WTC11 (cell line): Measurements from ENCODE around the gene ATCAY.

Experiments
- CREM ChIP-seq: sonication (generic); formaldehyde crosslinking; IDR thresholded peaks from 2 replicates; pipeline ENCODE4 v1.8.1; 2022; ENCODE audit warnings: mild to moderate bottlenecking, missing genetic modification reagents, moderate library complexity
- E2F4 ChIP-seq: sonication (generic); formaldehyde crosslinking; IDR thresholded peaks from 2 replicates; pipeline ENCODE4 v1.8.1; 2022; ENCODE audit warnings: low read depth, mild to moderate bottlenecking, moderate library complexity, missing genetic modification reagents, borderline replicate concordance
- E2F5 ChIP-seq: sonication (generic); formaldehyde crosslinking; IDR thresholded peaks from 2 replicates; pipeline ENCODE4 v1.8.1; 2022; ENCODE audit warnings: mild to moderate bottlenecking, moderate library complexity, missing genetic modification reagents
- ESRRA ChIP-seq: sonication (generic); formaldehyde crosslinking; IDR thresholded peaks from 2 replicates; pipeline ENCODE4 v1.8.1; 2022; ENCODE audit warnings: mild to moderate bottlenecking, missing genetic modification reagents, borderline replicate concordance
- FOXK1 ChIP-seq: sonication (generic); formaldehyde crosslinking; IDR thresholded peaks from 2 replicates; pipeline ENCODE4 v1.8.0; 2022; ENCODE audit warnings: mild to moderate bottlenecking, moderate library complexity, missing genetic modification reagents
- IRF2 ChIP-seq: sonication (generic); formaldehyde crosslinking; IDR thresholded peaks from 2 replicates; pipeline ENCODE4 v1.8.0; 2022; ENCODE audit warnings: low read depth, missing genetic modification reagents, borderline replicate concordance
- JUN ChIP-seq: sonication (generic); formaldehyde crosslinking; IDR thresholded peaks from 2 replicates; pipeline ENCODE4 v1.8.0; 2023; ENCODE audit warnings: mild to moderate bottlenecking, missing genetic modification reagents
- NFE2L1 ChIP-seq: sonication (generic); formaldehyde crosslinking; IDR thresholded peaks from 2 replicates; pipeline ENCODE4 v1.8.1; 2023; ENCODE audit warnings: missing genetic modification reagents
- TF ChIP-seq, protein P1 (sequence below): fragments of 200-600 bp; IDR thresholded peaks from 2 replicates; pipeline ENCODE4 v1.8.0; 2022; ENCODE audit warnings: antibody characterized with exemption
- TF ChIP-seq, protein P2 (sequence below): sonication (generic); formaldehyde crosslinking; IDR thresholded peaks from 2 replicates; pipeline ENCODE4 v1.8.0; 2022; ENCODE audit warnings: mild to moderate bottlenecking, missing genetic modification reagents
- TF ChIP-seq, protein P3 (sequence below): sonication (generic); formaldehyde crosslinking; IDR thresholded peaks from 2 replicates; pipeline ENCODE4 v1.8.1; 2023; ENCODE audit warnings: mild to moderate bottlenecking, missing genetic modification reagents, moderate library complexity
- TF ChIP-seq, protein P4 (sequence below): sonication (generic); formaldehyde crosslinking; IDR thresholded peaks from 2 replicates; pipeline ENCODE4 v1.8.0; 2022; ENCODE audit warnings: mild to moderate bottlenecking, missing genetic modification reagents
- TF ChIP-seq, protein P5 (sequence below): sonication (generic); formaldehyde crosslinking; IDR thresholded peaks from 2 replicates; pipeline ENCODE4 v1.8.1; 2022; ENCODE audit warnings: mild to moderate bottlenecking, missing genetic modification reagents, moderate library complexity, borderline replicate concordance

DNA sequence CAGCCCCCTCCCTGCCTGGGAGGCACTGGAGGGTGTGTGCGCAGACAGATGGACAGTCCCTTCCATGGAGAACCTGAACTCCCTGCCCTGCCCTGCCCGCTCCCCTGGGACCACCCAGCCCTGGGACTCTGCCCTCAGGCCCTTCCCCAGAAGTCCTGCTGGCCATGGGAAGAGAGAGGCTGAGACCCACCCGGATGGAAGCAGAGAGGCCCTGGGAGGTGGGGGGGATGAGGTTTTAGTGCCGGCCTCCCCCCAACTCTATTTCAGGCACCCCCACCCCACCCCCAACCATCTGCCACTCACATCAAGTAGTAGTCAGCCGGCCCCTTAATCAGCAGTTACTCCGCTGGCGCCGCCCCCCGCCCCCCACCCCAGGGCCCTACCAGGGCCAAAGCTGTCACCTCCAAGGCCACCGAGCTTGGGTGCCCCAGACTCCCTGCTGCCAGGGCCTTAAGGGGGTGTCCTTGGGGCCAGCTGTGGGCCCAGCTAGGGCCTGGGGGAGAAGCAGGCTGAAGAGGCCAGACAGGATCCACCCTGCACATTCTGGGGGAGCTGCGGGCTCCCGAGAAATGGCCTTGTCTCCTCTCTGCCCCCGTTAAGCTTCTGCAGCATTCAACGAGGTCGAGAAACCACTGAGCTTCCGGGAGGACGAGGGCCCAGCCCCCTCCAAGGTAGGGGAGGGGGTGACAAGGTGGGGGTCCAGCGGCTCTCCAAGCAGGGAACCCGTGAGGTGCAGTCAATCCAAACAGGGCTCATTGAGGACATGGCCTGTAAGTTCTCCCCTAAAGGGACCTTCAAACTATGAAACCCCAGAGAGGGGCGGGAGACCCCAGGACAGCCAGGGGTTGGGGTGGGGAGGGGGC is 69.7 kb downstream of the ATCAY start:
- TF ChIP-seq ESRRA (CRISPR knock-in tag), result no peak
- no peak for TF ChIP-seq JUN (CRISPR knock-in tag)
- no peak for TF ChIP-seq FOXK1 (CRISPR knock-in tag)
- TF ChIP-seq, protein P1, sequence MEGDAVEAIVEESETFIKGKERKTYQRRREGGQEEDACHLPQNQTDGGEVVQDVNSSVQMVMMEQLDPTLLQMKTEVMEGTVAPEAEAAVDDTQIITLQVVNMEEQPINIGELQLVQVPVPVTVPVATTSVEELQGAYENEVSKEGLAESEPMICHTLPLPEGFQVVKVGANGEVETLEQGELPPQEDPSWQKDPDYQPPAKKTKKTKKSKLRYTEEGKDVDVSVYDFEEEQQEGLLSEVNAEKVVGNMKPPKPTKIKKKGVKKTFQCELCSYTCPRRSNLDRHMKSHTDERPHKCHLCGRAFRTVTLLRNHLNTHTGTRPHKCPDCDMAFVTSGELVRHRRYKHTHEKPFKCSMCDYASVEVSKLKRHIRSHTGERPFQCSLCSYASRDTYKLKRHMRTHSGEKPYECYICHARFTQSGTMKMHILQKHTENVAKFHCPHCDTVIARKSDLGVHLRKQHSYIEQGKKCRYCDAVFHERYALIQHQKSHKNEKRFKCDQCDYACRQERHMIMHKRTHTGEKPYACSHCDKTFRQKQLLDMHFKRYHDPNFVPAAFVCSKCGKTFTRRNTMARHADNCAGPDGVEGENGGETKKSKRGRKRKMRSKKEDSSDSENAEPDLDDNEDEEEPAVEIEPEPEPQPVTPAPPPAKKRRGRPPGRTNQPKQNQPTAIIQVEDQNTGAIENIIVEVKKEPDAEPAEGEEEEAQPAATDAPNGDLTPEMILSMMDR, result no peak
- no peak for TF ChIP-seq NFE2L1 (CRISPR knock-in tag)
- TF ChIP-seq, protein P2, sequence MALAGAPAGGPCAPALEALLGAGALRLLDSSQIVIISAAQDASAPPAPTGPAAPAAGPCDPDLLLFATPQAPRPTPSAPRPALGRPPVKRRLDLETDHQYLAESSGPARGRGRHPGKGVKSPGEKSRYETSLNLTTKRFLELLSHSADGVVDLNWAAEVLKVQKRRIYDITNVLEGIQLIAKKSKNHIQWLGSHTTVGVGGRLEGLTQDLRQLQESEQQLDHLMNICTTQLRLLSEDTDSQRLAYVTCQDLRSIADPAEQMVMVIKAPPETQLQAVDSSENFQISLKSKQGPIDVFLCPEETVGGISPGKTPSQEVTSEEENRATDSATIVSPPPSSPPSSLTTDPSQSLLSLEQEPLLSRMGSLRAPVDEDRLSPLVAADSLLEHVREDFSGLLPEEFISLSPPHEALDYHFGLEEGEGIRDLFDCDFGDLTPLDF (CRISPR knock-in tag), result no peak
- TF ChIP-seq, protein P3, sequence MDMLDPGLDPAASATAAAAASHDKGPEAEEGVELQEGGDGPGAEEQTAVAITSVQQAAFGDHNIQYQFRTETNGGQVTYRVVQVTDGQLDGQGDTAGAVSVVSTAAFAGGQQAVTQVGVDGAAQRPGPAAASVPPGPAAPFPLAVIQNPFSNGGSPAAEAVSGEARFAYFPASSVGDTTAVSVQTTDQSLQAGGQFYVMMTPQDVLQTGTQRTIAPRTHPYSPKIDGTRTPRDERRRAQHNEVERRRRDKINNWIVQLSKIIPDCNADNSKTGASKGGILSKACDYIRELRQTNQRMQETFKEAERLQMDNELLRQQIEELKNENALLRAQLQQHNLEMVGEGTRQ (CRISPR knock-in tag), result no peak
- TF ChIP-seq, protein P4, sequence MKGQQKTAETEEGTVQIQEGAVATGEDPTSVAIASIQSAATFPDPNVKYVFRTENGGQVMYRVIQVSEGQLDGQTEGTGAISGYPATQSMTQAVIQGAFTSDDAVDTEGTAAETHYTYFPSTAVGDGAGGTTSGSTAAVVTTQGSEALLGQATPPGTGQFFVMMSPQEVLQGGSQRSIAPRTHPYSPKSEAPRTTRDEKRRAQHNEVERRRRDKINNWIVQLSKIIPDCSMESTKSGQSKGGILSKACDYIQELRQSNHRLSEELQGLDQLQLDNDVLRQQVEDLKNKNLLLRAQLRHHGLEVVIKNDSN (CRISPR knock-in tag), result no peak
- no peak for TF ChIP-seq E2F5 (CRISPR knock-in tag)
- TF ChIP-seq CREM (CRISPR knock-in tag), result no peak
- TF ChIP-seq E2F4 (CRISPR knock-in tag), result no peak
- TF ChIP-seq IRF2 (CRISPR knock-in tag), result no peak
- TF ChIP-seq, protein P5, sequence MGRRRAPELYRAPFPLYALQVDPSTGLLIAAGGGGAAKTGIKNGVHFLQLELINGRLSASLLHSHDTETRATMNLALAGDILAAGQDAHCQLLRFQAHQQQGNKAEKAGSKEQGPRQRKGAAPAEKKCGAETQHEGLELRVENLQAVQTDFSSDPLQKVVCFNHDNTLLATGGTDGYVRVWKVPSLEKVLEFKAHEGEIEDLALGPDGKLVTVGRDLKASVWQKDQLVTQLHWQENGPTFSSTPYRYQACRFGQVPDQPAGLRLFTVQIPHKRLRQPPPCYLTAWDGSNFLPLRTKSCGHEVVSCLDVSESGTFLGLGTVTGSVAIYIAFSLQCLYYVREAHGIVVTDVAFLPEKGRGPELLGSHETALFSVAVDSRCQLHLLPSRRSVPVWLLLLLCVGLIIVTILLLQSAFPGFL (CRISPR knock-in tag), result no peak
